ENCODE results near the gene SSBP1. TPM values are rescaled to one million over a fixed set of nuclear protein-coding genes. Genes with fewer than 3 reads are reported as not detected.

The SSBP1 gene
- total and polyA plus RNA-seq, 2 of the 4 experiments (the other 2 are of a cell fraction), result 158 to 204 TPM

DNA sequence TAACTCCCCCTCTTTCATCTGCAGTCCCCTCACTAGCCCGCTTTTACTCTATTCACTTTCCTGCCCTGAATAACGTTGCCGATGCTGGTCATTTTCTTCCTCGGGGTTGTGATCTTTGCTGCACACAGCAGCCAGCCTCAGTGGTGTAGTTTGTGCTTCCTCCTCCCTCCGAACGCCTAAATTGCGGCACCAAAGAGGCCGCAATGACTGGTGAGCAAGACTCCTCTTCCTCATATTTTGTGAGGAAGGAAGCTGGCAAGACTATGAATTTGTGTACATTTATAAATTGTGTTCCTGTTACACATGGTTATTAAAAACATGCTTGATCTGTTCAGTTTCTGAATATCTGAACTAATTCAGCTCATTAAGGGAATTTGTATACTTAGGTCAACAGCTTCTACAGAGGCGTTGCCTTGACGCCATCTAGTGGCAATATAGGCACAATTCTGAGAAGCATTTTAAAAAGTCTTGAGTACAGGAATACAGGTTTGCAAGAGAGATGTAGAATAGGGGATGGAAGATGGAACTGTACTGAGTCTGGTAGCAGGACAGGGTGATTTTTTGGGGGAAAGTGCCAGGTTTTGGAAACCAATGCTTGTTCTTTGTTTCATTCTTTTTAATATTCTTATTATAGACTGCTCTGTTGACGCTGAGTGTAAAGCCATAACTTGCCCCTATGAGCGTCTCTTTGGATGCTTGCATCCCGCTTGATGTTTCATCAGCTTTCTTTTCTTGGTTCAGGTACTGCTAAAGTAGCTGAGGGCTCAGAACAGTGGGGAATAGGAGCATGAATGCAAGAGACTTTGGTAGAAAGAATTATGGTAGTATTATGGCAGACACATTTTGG lies 47.8 kb downstream of the SSBP1 start:
- Histone ChIP-seq H3K27ac (ENCODE audit: insufficient read depth, low read length) (no peak overlapping the region), H3K4me3 (ENCODE audit: insufficient read depth, low read depth, low read length) (no peak overlapping the region), H2BK15ac (ENCODE audit: low read depth, low read length) (no peak overlapping the region), H3K4ac (ENCODE audit: low read depth, low read length) (no peak overlapping the region), H4K20me1 (ENCODE audit: insufficient read depth, low read length) (no peaks in the 10 kb centered on the region), H3K9me3 (ENCODE audit: control insufficient read depth, insufficient read depth, low read length) (no peaks in the 10 kb centered on the region), H2AFZ (replicated peaks; ENCODE audit: low read length, poor library complexity) (no peak overlapping the region), H3K36me3 (ENCODE audit: control insufficient read depth, insufficient read depth, low read length) (no peaks in the 10 kb centered on the region), H3K79me1 (ENCODE audit: low read depth in 1 of 2, low read length in 2 of 2) (no peaks in the 10 kb centered on the region), H3K9me1 (ENCODE audit: insufficient read depth, low read length) (no peaks in the 10 kb centered on the region), H3K18ac (ENCODE audit: low read depth, low read length) (no peak overlapping the region), H4K8ac (ENCODE audit: low read depth in 2 of 2, low read length in 2 of 2) (no peak overlapping the region), H3K27me3 (ENCODE audit: control insufficient read depth, insufficient read depth, low read length) (no peaks in the 10 kb centered on the region), H3K56ac (ENCODE audit: extremely low read depth, insufficient read depth, low read length) (no peak overlapping the region), H2BK20ac (ENCODE audit: low read depth, low read length) (no peak overlapping the region), H2BK120ac (ENCODE audit: low read depth, low read length) (no peak overlapping the region), H2AK5ac (ENCODE audit: low read depth, low read length) (no peak overlapping the region), H4K5ac (ENCODE audit: low read depth, low read length) (no peak overlapping the region), H3K4me1 (ENCODE audit: control insufficient read depth, insufficient read depth, low read length) (no peaks in the 10 kb centered on the region), H4K91ac (ENCODE audit: insufficient read depth, low read depth, low read length) (no peak overlapping the region), H3K14ac (replicated peaks; ENCODE audit: low read depth, low read length) (no peak overlapping the region), H2AK9ac (replicated peaks; ENCODE audit: low read depth, low read length, poor library complexity) (no peak overlapping the region), H3K23ac (ENCODE audit: low read depth, low read length) (no peak overlapping the region), H2BK5ac (ENCODE audit: low read depth, low read length, poor library complexity, severe bottlenecking) (no peak overlapping the region), H3K9ac (ENCODE audit: low read depth, low read length) (no peak overlapping the region), H3K4me2 (ENCODE audit: low read depth, low read length) (no peak overlapping the region)
- ATAC-seq (ENCODE audit: low read depth) (peak; percentile 88), DNase-seq (peak; percentile 55)
- CTCF ChIA-PET, result interaction anchor here (0.6 to 1.3 kb wide), 6 partner anchors 14 to 131 kb away, joined by 3 to 5 read pairs (median 4); no protein-coding TSS in a partner anchor
- dilution Hi-C loops (cut with HindIII; ENCODE audit: low sequenced_read_pairs, unreplicated experiment), result no loop called here
- POLR2A ChIA-PET (ENCODE audit: unreplicated experiment), result no interaction called here
- WGBS, 2 experiments (ENCODE audit: extremely low coverage in 2 of 2, insufficient read length in 1 of 2), result 0 to 100% methylated on average over 1 of the region's 13 CpGs
- in situ Hi-C loops (cut with MboI; ENCODE audit: low sequenced_read_pairs), result no loop called here
- no TSS peak for BruUV-seq (replicated peaks)
- intact Hi-C loops (cut with micrococcal nuclease), result no loop called here
- peak; percentile 48 for TF ChIP-seq RAD21 (IDR thresholded peaks at IDR 0.05; ENCODE audit: low read length)
- no peak for TF ChIP-seq RFX5 (IDR thresholded peaks at IDR 0.05; ENCODE audit: low read depth, low read length)
- peak; percentile 26; the same call in 1 of the 2 replicates for TF ChIP-seq SMC3 (IDR thresholded peaks at IDR 0.05; ENCODE audit: low read depth, low read length)
- TF ChIP-seq BHLHE40 (IDR thresholded peaks at IDR 0.05; ENCODE audit: low read depth, low read length), result no peak
- no peak for TF ChIP-seq CHD1 (IDR thresholded peaks at IDR 0.05; ENCODE audit: low read depth, low read length)
- TF ChIP-seq POLR2A (IDR thresholded peaks at IDR 0.05; ENCODE audit: low read depth, low read length), result no peak
- no peak for TF ChIP-seq MXI1 (IDR thresholded peaks at IDR 0.05; ENCODE audit: borderline replicate concordance, low read depth, low read length)
- TF ChIP-seq, protein P1, sequence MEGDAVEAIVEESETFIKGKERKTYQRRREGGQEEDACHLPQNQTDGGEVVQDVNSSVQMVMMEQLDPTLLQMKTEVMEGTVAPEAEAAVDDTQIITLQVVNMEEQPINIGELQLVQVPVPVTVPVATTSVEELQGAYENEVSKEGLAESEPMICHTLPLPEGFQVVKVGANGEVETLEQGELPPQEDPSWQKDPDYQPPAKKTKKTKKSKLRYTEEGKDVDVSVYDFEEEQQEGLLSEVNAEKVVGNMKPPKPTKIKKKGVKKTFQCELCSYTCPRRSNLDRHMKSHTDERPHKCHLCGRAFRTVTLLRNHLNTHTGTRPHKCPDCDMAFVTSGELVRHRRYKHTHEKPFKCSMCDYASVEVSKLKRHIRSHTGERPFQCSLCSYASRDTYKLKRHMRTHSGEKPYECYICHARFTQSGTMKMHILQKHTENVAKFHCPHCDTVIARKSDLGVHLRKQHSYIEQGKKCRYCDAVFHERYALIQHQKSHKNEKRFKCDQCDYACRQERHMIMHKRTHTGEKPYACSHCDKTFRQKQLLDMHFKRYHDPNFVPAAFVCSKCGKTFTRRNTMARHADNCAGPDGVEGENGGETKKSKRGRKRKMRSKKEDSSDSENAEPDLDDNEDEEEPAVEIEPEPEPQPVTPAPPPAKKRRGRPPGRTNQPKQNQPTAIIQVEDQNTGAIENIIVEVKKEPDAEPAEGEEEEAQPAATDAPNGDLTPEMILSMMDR (conservative IDR thresholded peaks at IDR 0.05; ENCODE audit: low read depth, low read length), result peak; percentile 65
- TF ChIP-seq FOS (IDR thresholded peaks at IDR 0.05; ENCODE audit: low read depth, low read length), result no peak
- no peak for TF ChIP-seq RCOR1 (IDR thresholded peaks at IDR 0.05; ENCODE audit: insufficient replicate concordance, low read length)
- TF ChIP-seq MAZ (IDR thresholded peaks at IDR 0.05; ENCODE audit: borderline replicate concordance, low read depth, low read length), result no peak
- TF ChIP-seq, protein P2, sequence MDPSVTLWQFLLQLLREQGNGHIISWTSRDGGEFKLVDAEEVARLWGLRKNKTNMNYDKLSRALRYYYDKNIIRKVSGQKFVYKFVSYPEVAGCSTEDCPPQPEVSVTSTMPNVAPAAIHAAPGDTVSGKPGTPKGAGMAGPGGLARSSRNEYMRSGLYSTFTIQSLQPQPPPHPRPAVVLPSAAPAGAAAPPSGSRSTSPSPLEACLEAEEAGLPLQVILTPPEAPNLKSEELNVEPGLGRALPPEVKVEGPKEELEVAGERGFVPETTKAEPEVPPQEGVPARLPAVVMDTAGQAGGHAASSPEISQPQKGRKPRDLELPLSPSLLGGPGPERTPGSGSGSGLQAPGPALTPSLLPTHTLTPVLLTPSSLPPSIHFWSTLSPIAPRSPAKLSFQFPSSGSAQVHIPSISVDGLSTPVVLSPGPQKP (IDR thresholded peaks at IDR 0.05; ENCODE audit: borderline replicate concordance, low read depth, low read length), result no peak
- TF ChIP-seq NFE2L2 (IDR thresholded peaks at IDR 0.05; ENCODE audit: low read depth, low read length), result no peak
- TF ChIP-seq, protein P3, sequence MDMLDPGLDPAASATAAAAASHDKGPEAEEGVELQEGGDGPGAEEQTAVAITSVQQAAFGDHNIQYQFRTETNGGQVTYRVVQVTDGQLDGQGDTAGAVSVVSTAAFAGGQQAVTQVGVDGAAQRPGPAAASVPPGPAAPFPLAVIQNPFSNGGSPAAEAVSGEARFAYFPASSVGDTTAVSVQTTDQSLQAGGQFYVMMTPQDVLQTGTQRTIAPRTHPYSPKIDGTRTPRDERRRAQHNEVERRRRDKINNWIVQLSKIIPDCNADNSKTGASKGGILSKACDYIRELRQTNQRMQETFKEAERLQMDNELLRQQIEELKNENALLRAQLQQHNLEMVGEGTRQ (IDR thresholded peaks at IDR 0.05; ENCODE audit: low read depth, low read length), result no peak
- no peak for TF ChIP-seq CEBPB (IDR thresholded peaks at IDR 0.05; ENCODE audit: low read depth, low read length)
